ENCODE data around the gene PGRMC2. TPM values are rescaled to one million over a fixed set of nuclear protein-coding genes. Genes with fewer than 3 reads are reported as not detected.

The PGRMC2 gene
- total RNA-seq: 14.2 and 19.2 TPM in 2 replicates

- DNase-seq (ENCODE audit: low read depth in 2 of 2): peak in 1 of 2 donors; percentile 51
Observed at GRCh38 chr4:128287141-128287870, at the start of gene PGRMC2. PGRMC2 (minus strand) TSS chr4:128287813; CDS start chr4:128287790, 23 bp downstream.

GRCh38 chr4:128335541-128335940, 47.9 kb upstream of the PGRMC2 start:
- no peak for DNase-seq (ENCODE audit: low read depth in 2 of 2)

GRCh38 chr4:128334256-128334655, 46.6 kb upstream of the PGRMC2 start:
- DNase-seq (ENCODE audit: low read depth in 2 of 2): no peak

- DNase-seq (ENCODE audit: low read depth in 2 of 2): peak in 1 of 2 donors; percentile 23
Observed at GRCh38 chr4:128333309-128334018, 45.9 kb upstream of the PGRMC2 start.

GRCh38 chr4:128332081-128332480, 44.5 kb upstream of the PGRMC2 start:
- no peak for DNase-seq (ENCODE audit: low read depth in 2 of 2)

GRCh38 chr4:128329638-128330037, 42.0 kb upstream of the PGRMC2 start:
- no peak for DNase-seq (ENCODE audit: low read depth in 2 of 2)

GRCh38 chr4:128328106-128328505, 40.5 kb upstream of the PGRMC2 start:
- DNase-seq (ENCODE audit: low read depth in 2 of 2): no peak

- no peak for DNase-seq (ENCODE audit: low read depth in 2 of 2)
Observed at GRCh38 chr4:128323401-128323800, 35.8 kb upstream of the PGRMC2 start.

GRCh38 chr4:128322986-128323385, 35.4 kb upstream of the PGRMC2 start:
- peak; percentile 67 to 93 for DNase-seq (ENCODE audit: low read depth in 2 of 2)

- peak; percentile 23 to 56 for DNase-seq (ENCODE audit: low read depth in 2 of 2)
Observed at GRCh38 chr4:128322311-128322710, 34.7 kb upstream of the PGRMC2 start.

GRCh38 chr4:128320656-128321055, 33.0 kb upstream of the PGRMC2 start:
- no peak for DNase-seq (ENCODE audit: low read depth in 2 of 2)

- DNase-seq (ENCODE audit: low read depth in 2 of 2): no peak
Observed at GRCh38 chr4:128315756-128316520, 28.3 kb upstream of the PGRMC2 start.

GRCh38 chr4:128311659-128312403, 24.2 kb upstream of the PGRMC2 start:
- peak in 1 of 2 donors; percentile 24 for DNase-seq (ENCODE audit: low read depth in 2 of 2)

- DNase-seq (ENCODE audit: low read depth in 2 of 2): peak in 1 of 2 donors; percentile 40
Observed at GRCh38 chr4:128310266-128310697, 22.7 kb upstream of the PGRMC2 start.

GRCh38 chr4:128309585-128309984, 22.0 kb upstream of the PGRMC2 start:
- no peak for DNase-seq (ENCODE audit: low read depth in 2 of 2)

GRCh38 chr4:128308986-128309385, 21.4 kb upstream of the PGRMC2 start:
- DNase-seq (ENCODE audit: low read depth in 2 of 2): no peak

GRCh38 chr4:128307123-128307571, 19.5 kb upstream of the PGRMC2 start:
- no peak for DNase-seq (ENCODE audit: low read depth in 2 of 2)

- DNase-seq (ENCODE audit: low read depth in 2 of 2): no peak
Observed at GRCh38 chr4:128305942-128306341, 18.3 kb upstream of the PGRMC2 start.

GRCh38 chr4:128303986-128304385, 16.4 kb upstream of the PGRMC2 start:
- no peak for DNase-seq (ENCODE audit: low read depth in 2 of 2)

GRCh38 chr4:128303405-128303785, 15.8 kb upstream of the PGRMC2 start:
- no peak for DNase-seq (ENCODE audit: low read depth in 2 of 2)

GRCh38 chr4:128301979-128302378, 14.4 kb upstream of the PGRMC2 start:
- no peak for DNase-seq (ENCODE audit: low read depth in 2 of 2)

Data from lung microvascular endothelial cell (primary cell).